Fibroblast of lung (primary cell): ENCODE measurements around the gene PRKACG. TPM values are rescaled to one million over a fixed set of nuclear protein-coding genes. Genes with fewer than 3 reads are reported as not detected.

Experiments used
- DNase-seq, 2 donors: peaks; one replicate each; pipeline versions ENCODE4 v3.0.0 to v3.0.0-alpha.2; 2010; ENCODE audit warnings: low read depth in 2 of 2
- H2AFZ ChIP-seq: 2 replicates; pipeline ENCODE4 v1.5.1; 2012; ENCODE audit warnings: low read length, control low read depth, inconsistent platforms
- H3K27ac ChIP-seq: 2 replicates; pipeline ENCODE4 v1.5.1; 2011; ENCODE audit warnings: low read length, control low read depth; ENCODE audit not compliant: insufficient read depth
- H3K27me3 ChIP-seq: 2 replicates; pipeline ENCODE4 v1.5.1; 2011; ENCODE audit warnings: mild to moderate bottlenecking, low read length; ENCODE audit not compliant: control insufficient read depth, insufficient read depth
- H3K36me3 ChIP-seq: 2 replicates; pipeline ENCODE4 v1.5.1; 2011; ENCODE audit warnings: low read length; ENCODE audit not compliant: control insufficient read depth, insufficient read depth
- H3K4me1 ChIP-seq: 2 replicates; pipeline ENCODE4 v1.5.1; 2011; ENCODE audit warnings: low read length; ENCODE audit not compliant: control insufficient read depth, insufficient read depth; ENCODE audit errors: extremely low read depth
- H3K4me2 ChIP-seq: 2 replicates; pipeline ENCODE4 v1.5.1; 2011; ENCODE audit warnings: low read length, control low read depth; ENCODE audit not compliant: insufficient read depth; ENCODE audit errors: extremely low read depth
- H3K4me3 ChIP-seq, 4 experiments: fragments of 200-600 bp in 1 of 4; sonication (generic) in 1 of 4; replicated peaks in 1 of 4; 2 replicates each; pipeline ENCODE4 v1.5.1; 2011 to 2016; ENCODE audit warnings: low read length in 4 of 4, low read depth in 3 of 4, mild to moderate bottlenecking in 3 of 4, control low read depth in 2 of 4, inconsistent platforms in 1 of 4, mixed read lengths in 1 of 4; ENCODE audit not compliant: insufficient read depth in 1 of 4; ENCODE audit errors: control extremely low read depth in 1 of 4
- H3K79me2 ChIP-seq: 2 replicates; pipeline ENCODE4 v1.5.1; 2012; ENCODE audit warnings: mild to moderate bottlenecking, low read length, inconsistent platforms; ENCODE audit not compliant: control insufficient read depth, insufficient read depth
- H3K9ac ChIP-seq: 2 replicates; pipeline ENCODE4 v1.5.1; 2011; ENCODE audit warnings: mild to moderate bottlenecking, low read length, control low read depth; ENCODE audit not compliant: insufficient read depth
- H3K9me3 ChIP-seq: 2 replicates; pipeline ENCODE4 v1.5.1; 2012; ENCODE audit warnings: low read depth, low read length; ENCODE audit not compliant: control insufficient read depth, insufficient read depth
- H4K20me1 ChIP-seq: 2 replicates; pipeline ENCODE4 v1.5.1; 2011; ENCODE audit warnings: low read length; ENCODE audit not compliant: control insufficient read depth, insufficient read depth; ENCODE audit errors: extremely low read depth
- EZH2 ChIP-seq: IDR thresholded peaks from 2 replicates; pipeline ENCODE4 v1.5.1; 2012; ENCODE audit warnings: low read length, control low read depth, mild to moderate bottlenecking; ENCODE audit errors: missing control alignments
- polyA plus RNA-seq, 2 donors: library from polyadenylated mRNA; depleted of rRNA in 1 of 2; stranded (reverse) in 1 of 2; unstranded in 1 of 2; fragments of >200 nt; gene quantifications; 2 replicates each; pipeline ENCODE4 v1.2.1, GENCODE V29; 2011 to 2012; ENCODE audit warnings: missing spikeins in 1 of 2
- total RNA-seq: library from RNA; depleted of rRNA; stranded (reverse); fragments of >200 nt; gene quantifications from 2 replicates; pipeline ENCODE4 v1.2.1, GENCODE V29; 2014
- TF ChIP-seq, protein P1 (sequence below), 2 donors: IDR thresholded peaks in 1 of 2; conservative IDR thresholded peaks in 1 of 2; 1 replicate in 1 of 2; 2 replicates in 1 of 2; pipeline ENCODE4 v1.5.1; 2011 to 2012; ENCODE audit warnings: low read length in 2 of 2, control low read depth in 1 of 2, inconsistent platforms in 1 of 2, low read depth in 1 of 2, mild to moderate bottlenecking in 1 of 2

Gene PRKACG
- total and polyA plus RNA-seq, 2 donors (not counting 1 experiment from before 2014, with no cell fraction given), result not detected

DNA sequence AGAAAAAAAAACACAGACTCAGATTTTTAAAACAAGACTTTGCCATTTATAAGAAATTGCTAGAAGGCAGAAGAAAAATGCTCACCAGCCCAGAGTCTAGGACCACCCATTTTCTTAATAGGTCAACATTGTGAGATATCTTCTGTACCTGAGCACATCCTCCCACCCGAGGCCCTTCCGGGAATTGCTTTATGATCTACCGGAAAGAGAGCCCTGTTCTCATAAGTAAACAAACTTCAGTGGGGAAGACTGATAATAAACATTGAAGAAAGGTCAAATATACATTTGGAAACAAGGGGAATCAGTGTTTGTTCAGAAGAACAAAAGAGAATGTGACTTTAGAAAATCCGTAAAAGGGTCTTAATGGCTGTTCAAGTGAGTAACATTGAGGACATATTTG lies 44.4 kb downstream of the PRKACG start:
- Histone ChIP-seq H3K79me2 (no peaks in the 10 kb centered on the region), H3K4me3 (no peak overlapping the region), H2AFZ (no peak overlapping the region), H3K36me3 (no peaks in the 10 kb centered on the region), H3K9me3 (no peaks in the 10 kb centered on the region), H3K27ac (no peak overlapping the region), H3K4me1 (no peaks in the 10 kb centered on the region), H3K4me2 (no peak overlapping the region), H4K20me1 (no peaks in the 10 kb centered on the region), H3K27me3 (no peaks in the 10 kb centered on the region), H3K9ac (no peak overlapping the region)
- no peak for TF ChIP-seq EZH2
- TF ChIP-seq, protein P1, sequence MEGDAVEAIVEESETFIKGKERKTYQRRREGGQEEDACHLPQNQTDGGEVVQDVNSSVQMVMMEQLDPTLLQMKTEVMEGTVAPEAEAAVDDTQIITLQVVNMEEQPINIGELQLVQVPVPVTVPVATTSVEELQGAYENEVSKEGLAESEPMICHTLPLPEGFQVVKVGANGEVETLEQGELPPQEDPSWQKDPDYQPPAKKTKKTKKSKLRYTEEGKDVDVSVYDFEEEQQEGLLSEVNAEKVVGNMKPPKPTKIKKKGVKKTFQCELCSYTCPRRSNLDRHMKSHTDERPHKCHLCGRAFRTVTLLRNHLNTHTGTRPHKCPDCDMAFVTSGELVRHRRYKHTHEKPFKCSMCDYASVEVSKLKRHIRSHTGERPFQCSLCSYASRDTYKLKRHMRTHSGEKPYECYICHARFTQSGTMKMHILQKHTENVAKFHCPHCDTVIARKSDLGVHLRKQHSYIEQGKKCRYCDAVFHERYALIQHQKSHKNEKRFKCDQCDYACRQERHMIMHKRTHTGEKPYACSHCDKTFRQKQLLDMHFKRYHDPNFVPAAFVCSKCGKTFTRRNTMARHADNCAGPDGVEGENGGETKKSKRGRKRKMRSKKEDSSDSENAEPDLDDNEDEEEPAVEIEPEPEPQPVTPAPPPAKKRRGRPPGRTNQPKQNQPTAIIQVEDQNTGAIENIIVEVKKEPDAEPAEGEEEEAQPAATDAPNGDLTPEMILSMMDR (conservative IDR thresholded peaks at IDR 0.05 in 1 of 2, IDR thresholded peaks at IDR 0.05 in 1 of 2; ENCODE audit: low read depth in 1 of 2, low read length in 2 of 2), result no peak
- no peak for DNase-seq

DNA sequence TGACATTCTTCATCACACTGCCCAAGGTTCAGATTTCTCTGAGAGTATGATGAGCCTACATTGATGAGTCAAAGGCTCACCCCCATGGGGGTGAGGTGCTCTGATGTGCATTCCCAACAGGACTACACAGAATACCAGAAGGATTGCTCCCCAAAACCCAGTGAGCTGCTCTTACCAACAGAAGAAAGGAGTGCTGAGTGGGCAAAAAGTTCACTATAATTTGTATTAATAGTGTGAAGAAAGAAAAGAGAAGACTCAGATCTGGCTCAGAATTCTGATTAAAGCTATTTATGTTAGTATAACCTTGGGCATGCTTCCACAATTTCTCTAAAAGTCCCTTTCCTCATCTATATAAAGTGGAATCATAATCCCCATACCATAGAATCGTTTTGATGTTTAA lies 46.1 kb downstream of the PRKACG start:
- Histone ChIP-seq H3K36me3 (no peaks in the 10 kb centered on the region), H3K9ac (no peak overlapping the region), H3K4me1 (no peaks in the 10 kb centered on the region), H3K27ac (no peak overlapping the region), H3K4me2 (no peak overlapping the region), H3K79me2 (no peaks in the 10 kb centered on the region), H4K20me1 (no peaks in the 10 kb centered on the region), H3K9me3 (no peaks in the 10 kb centered on the region), H2AFZ (no peak overlapping the region), H3K4me3 (no peak overlapping the region), H3K27me3 (no peaks in the 10 kb centered on the region)
- DNase-seq, result no peak
- no peak for TF ChIP-seq EZH2
- TF ChIP-seq, protein P1 (conservative IDR thresholded peaks at IDR 0.05 in 1 of 2, IDR thresholded peaks at IDR 0.05 in 1 of 2; ENCODE audit: low read depth in 1 of 2, low read length in 2 of 2), result no peak

DNA sequence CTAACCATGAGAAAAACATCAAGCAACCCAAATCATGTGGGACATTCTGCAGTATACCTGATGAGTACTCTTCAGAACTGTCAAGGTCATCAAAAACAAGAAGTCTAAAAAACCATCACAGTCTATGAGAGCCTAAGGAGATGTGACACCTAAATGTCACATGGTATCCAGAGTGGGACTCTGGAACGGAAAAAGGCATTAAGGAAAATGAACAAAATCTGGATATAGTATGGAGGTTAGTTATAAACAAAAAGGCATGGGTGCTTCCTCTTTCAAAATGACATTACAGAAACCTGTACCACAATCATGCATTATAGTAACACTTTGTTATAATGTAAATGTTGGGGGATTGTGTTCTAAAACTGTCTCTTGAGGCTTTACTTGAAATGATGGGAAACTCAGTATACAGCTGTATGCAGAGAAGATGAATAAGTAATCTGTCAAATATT lies 47.4 kb downstream of the PRKACG start:
- Histone ChIP-seq H3K9me3 (no peaks in the 10 kb centered on the region), H3K4me3 (no peak overlapping the region), H3K36me3 (no peaks in the 10 kb centered on the region), H3K9ac (no peak overlapping the region), H3K79me2 (no peaks in the 10 kb centered on the region), H3K27me3 (no peaks in the 10 kb centered on the region), H3K4me1 (no peaks in the 10 kb centered on the region), H3K27ac (no peak overlapping the region), H2AFZ (no peak overlapping the region), H3K4me2 (no peak overlapping the region), H4K20me1 (no peaks in the 10 kb centered on the region)
- DNase-seq, result no peak
- TF ChIP-seq, protein P1 (conservative IDR thresholded peaks at IDR 0.05 in 1 of 2, IDR thresholded peaks at IDR 0.05 in 1 of 2; ENCODE audit: low read depth in 1 of 2, low read length in 2 of 2), result no peak
- TF ChIP-seq EZH2, result no peak
